ENCODE results near the gene STX5. TPM values are rescaled to one million over a fixed set of nuclear protein-coding genes. Genes with fewer than 3 reads are reported as not detected.

Gene STX5
- total and polyA plus RNA-seq, 2 donors from 2014 or later, result 39.6 to 44.6 TPM

- no peak for FAIRE-seq
- Histone ChIP-seq H3K36me3 (ENCODE audit: control insufficient read depth in 2 of 3, insufficient read depth in 3 of 3, low read length in 3 of 3) (no peaks in the 10 kb centered on the region), H3K27me3 (ENCODE audit: control insufficient read depth, insufficient read depth, low read length) (no peaks in the 10 kb centered on the region), H3K4me1 (ENCODE audit: control insufficient read depth in 2 of 3, insufficient read depth in 2 of 3, low read depth in 1 of 3, low read length in 3 of 3) (peaks cover 3 to 11% (median 10%) of the 10 kb centered on the region in 3 donors), H3K4me3 (ENCODE audit: low read length in 3 of 3) (no peak overlapping the region), H3K9me3 (ENCODE audit: control insufficient read depth in 2 of 3, insufficient read depth in 1 of 3, low read length in 3 of 3) (no peaks in the 10 kb centered on the region), H3K9ac (ENCODE audit: low read length in 3 of 3) (no peak overlapping the region), H3K27ac (ENCODE audit: low read depth in 2 of 2, low read length in 2 of 2) (no peak overlapping the region)
- intact Hi-C loops (cut with DNase I), result no loop called here
- no peak for TF ChIP-seq CTCF (IDR thresholded peaks at IDR 0.05; ENCODE audit: borderline replicate concordance, extremely low read depth, insufficient read depth)
- DNase-seq, result peak in 1 of 5 donors; percentile 37
Observed at GRCh38 chr11:62875698-62876478, 44.0 kb upstream of the STX5 start.

GRCh38 chr11:62874851-62875250 is 43.0 kb upstream of the STX5 start:
- intact Hi-C loops (cut with DNase I), result no loop called here
- no peaks in the 10 kb centered on the region for H3K27me3 ChIP-seq (ENCODE audit: control insufficient read depth, insufficient read depth, low read length)
- H3K27ac ChIP-seq (ENCODE audit: low read depth in 2 of 2, low read length in 2 of 2), result no peak overlapping the region

GRCh38 chr11:62865635-62866034 is 33.8 kb upstream of the STX5 start:
- Histone ChIP-seq H3K4me3 (ENCODE audit: low read length in 3 of 3) (no peak overlapping the region), H3K27ac (ENCODE audit: low read depth in 2 of 2, low read length in 2 of 2) (no peak overlapping the region), H3K27me3 (ENCODE audit: control insufficient read depth, insufficient read depth, low read length) (no peaks in the 10 kb centered on the region), H3K4me1 (ENCODE audit: control insufficient read depth in 2 of 3, insufficient read depth in 2 of 3, low read depth in 1 of 3, low read length in 3 of 3) (no peaks in the 10 kb centered on the region), H3K36me3 (ENCODE audit: control insufficient read depth in 2 of 3, insufficient read depth in 3 of 3, low read length in 3 of 3) (no peaks in the 10 kb centered on the region), H3K9me3 (ENCODE audit: control insufficient read depth in 2 of 3, insufficient read depth in 1 of 3, low read length in 3 of 3) (no peaks in the 10 kb centered on the region), H3K9ac (ENCODE audit: low read length in 3 of 3) (no peak overlapping the region)
- FAIRE-seq, result no peak
- TF ChIP-seq CTCF (IDR thresholded peaks at IDR 0.05; ENCODE audit: borderline replicate concordance, extremely low read depth, insufficient read depth), result no peak
- DNase-seq, result peak in 1 of 5 donors; percentile 16
- intact Hi-C loops (cut with DNase I), result loop anchor here (10.0 kb wide), 1 partner anchor 81 kb away; the partner anchor contains the start of gene TMEM179B

More at GRCh38 chr11:62874851-62875250, 43.0 kb upstream of the STX5 start:
- no peaks in the 10 kb centered on the region for H3K36me3 ChIP-seq (ENCODE audit: control insufficient read depth in 2 of 3, insufficient read depth in 3 of 3, low read length in 3 of 3)
- no peak for TF ChIP-seq CTCF (IDR thresholded peaks at IDR 0.05; ENCODE audit: borderline replicate concordance, extremely low read depth, insufficient read depth)
- H3K4me3 ChIP-seq (ENCODE audit: low read length in 3 of 3), result no peak overlapping the region
- peak in 1 of 5 donors; percentile 25 for DNase-seq
- H3K9me3 ChIP-seq (ENCODE audit: control insufficient read depth in 2 of 3, insufficient read depth in 1 of 3, low read length in 3 of 3), result no peaks in the 10 kb centered on the region
- peaks cover 2 to 7% (median 6%) of the 10 kb centered on the region in 3 donors for H3K4me1 ChIP-seq (ENCODE audit: control insufficient read depth in 2 of 3, insufficient read depth in 2 of 3, low read depth in 1 of 3, low read length in 3 of 3)
- FAIRE-seq, result no peak
- H3K9ac ChIP-seq (ENCODE audit: low read length in 3 of 3), result no peak overlapping the region

All from kidney (tissue), 14 donors.